Right atrium auricular region (tissue), 2 donors: ENCODE measurements around the gene ATCAY. TPM values are rescaled to one million over a fixed set of nuclear protein-coding genes. Genes with fewer than 3 reads are reported as not detected.
A peak's percentile ranks its signal among the peaks of the same experiment; 100 is the strongest.
"Not testable (repeated sequence)": the region's sequence is repeated elsewhere in the genome, so short reads cannot be mapped to it uniquely, and the experiment has no call there.

Source experiments
- DNase-seq: peaks from one replicate; pipeline ENCODE4 v3.0.0-alpha.2; 2019; ENCODE audit warnings: low spot score
- H3K27ac ChIP-seq, 2 donors: fragments of 200-600 bp; sonication (generic); 1 replicate in 1 of 2; 2 replicates in 1 of 2; pipeline ENCODE4 v1.5.1; 2016 to 2019
- H3K27me3 ChIP-seq, 2 donors: fragments of 200-600 bp; sonication (generic); one replicate each; pipeline versions ENCODE4 v1.5.1 to v1.6.0; 2017 to 2019
- H3K36me3 ChIP-seq: fragments of 200-600 bp; sonication (generic); one replicate; pipeline ENCODE4 v1.5.1; 2016
- H3K4me1 ChIP-seq, 2 donors: fragments of 200-600 bp; sonication (generic); one replicate each; pipeline versions ENCODE4 v1.5.1 to v1.6.0; 2017 to 2019
- H3K4me3 ChIP-seq, 2 donors: fragments of 200-600 bp; sonication (generic); 1 replicate in 1 of 2; 2 replicates in 1 of 2; pipeline ENCODE4 v1.5.1; 2017 to 2019; ENCODE audit warnings: mild to moderate bottlenecking in 1 of 2, moderate library complexity in 1 of 2
- H3K9me3 ChIP-seq, 2 donors: fragments of 200-600 bp; sonication (generic); one replicate each; pipeline ENCODE4 v1.5.1; 2019
- total RNA-seq, 2 donors: library from RNA; depleted of rRNA; stranded (reverse); fragments of >200 nt; gene quantifications; one replicate each; pipeline ENCODE4 v1.1.0, GENCODE V29; 2016
- TF ChIP-seq, protein P1 (sequence below), 2 donors: fragments of 200-600 bp; sonication (generic); IDR thresholded peaks; one replicate each; pipeline ENCODE4 v1.5.1; 2019; ENCODE audit warnings: antibody characterized with exemption in 2 of 2

Gene ATCAY
- total RNA-seq, 2 donors from 2014 or later = not detected

DNA sequence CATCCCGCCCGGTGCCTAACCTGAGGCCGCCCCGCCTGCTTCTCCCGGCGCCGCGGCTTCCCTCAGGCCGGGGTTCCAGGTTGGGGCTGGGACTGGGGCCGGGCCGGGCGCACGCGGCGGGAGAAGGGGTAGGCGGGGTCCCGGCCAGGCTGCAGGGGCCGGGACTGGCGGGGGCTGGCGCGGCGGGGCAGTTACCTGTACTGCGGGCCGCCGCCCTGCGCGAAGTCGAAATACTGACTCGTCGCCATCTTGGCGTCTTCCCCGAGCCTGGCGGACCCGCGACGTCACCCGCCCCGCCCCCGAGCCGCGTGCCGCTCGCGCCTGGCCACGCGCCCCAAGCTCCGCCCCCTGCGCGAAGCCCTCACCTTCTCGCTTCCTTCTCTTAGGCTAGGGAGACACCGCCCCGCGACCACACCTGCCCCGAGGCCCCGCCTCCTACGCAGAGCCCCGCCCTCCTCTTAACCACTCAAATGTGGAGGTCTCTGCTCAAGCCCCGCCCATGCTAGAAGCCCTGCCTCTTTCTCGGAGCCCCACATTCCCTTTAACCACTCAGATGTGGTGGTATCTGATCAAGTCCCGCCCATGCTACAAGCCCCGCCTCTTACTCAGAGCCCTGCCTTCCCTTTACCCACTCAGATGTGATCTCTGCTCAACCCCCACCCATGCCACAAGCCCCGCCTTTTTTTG, 11.6 kb upstream of the ATCAY start, which contains the start of gene ZFR2:
ZFR2 (minus strand) TSS at position 269 of the 687 bp plus-strand sequence; CDS start at position 248, 21 bp downstream.
- H3K27ac ChIP-seq = no peak within 1 kb of the TSS
- peak within 1 kb of the TSS in 1 of 2 donors; percentile 19 for H3K4me3 ChIP-seq
- DNase-seq = no peak
- H3K4me1 ChIP-seq = peaks cover 0 to 7% of the 10 kb centered on the region in 2 donors
- peaks cover 0 to 6% of the 10 kb centered on the region in 2 donors for H3K9me3 ChIP-seq
- TF ChIP-seq, protein P1, sequence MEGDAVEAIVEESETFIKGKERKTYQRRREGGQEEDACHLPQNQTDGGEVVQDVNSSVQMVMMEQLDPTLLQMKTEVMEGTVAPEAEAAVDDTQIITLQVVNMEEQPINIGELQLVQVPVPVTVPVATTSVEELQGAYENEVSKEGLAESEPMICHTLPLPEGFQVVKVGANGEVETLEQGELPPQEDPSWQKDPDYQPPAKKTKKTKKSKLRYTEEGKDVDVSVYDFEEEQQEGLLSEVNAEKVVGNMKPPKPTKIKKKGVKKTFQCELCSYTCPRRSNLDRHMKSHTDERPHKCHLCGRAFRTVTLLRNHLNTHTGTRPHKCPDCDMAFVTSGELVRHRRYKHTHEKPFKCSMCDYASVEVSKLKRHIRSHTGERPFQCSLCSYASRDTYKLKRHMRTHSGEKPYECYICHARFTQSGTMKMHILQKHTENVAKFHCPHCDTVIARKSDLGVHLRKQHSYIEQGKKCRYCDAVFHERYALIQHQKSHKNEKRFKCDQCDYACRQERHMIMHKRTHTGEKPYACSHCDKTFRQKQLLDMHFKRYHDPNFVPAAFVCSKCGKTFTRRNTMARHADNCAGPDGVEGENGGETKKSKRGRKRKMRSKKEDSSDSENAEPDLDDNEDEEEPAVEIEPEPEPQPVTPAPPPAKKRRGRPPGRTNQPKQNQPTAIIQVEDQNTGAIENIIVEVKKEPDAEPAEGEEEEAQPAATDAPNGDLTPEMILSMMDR (IDR thresholded peaks at IDR 0.05) = no peak
- no peaks in the 10 kb centered on the region for H3K36me3 ChIP-seq
- peaks cover 20 to 26% of the 10 kb centered on the region in 2 donors for H3K27me3 ChIP-seq

DNA sequence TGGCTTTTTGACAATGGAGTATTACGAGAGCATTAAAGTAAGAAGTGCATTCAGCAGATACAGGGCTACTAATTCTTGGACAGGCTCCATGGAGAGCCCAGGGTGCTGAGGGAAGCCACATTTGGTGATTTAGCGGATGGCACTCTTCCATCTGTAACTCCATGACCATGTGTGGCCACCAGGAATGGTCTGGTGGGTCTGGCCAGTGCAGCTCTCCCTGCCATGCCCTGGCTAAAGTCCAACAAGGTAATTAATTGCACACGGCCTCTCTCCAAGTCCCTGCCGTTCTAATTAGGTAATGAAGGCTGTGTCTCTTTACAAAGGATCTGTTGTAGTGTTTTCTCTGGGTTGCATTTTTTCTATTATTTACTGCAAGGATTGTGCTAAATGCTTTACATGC, 7.3 kb upstream of the ATCAY start:
- H3K27me3 ChIP-seq = peaks cover 15 to 16% of the 10 kb centered on the region in 2 donors

DNA sequence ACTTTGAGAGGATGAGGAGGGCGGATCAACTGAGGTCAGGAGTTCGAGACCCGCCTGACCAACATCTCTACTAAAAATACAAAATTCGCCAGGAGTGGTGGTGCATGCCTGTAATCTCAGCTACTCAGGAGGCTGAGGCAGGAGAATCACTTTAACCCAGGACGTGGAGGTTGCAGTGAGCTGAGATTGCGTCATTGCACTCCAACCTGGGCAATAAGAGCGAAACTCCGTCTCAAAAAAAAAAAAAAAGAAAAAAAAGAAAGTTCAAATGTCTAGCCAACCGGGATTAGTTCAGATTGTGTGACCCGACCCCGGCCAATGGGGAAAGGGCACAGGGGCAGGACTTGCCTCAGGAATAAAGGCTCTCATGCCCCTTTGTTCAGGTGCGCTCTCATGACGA, 5.8 kb upstream of the ATCAY start:
- not testable (repeated sequence) for DNase-seq, H3K27me3 ChIP-seq, H3K9me3 ChIP-seq

More for the DNA sequence above, 7.3 kb upstream of the ATCAY start:
- Histone ChIP-seq H3K36me3 (no peaks in the 10 kb centered on the region), H3K9me3 (peaks cover 0 to 6% of the 10 kb centered on the region in 2 donors), H3K4me3 (no peak overlapping the region), H3K27ac (no peak overlapping the region), H3K4me1 (peaks cover 0 to 7% of the 10 kb centered on the region in 2 donors)
- TF ChIP-seq, protein P1 (IDR thresholded peaks at IDR 0.05) = no peak
- DNase-seq = no peak

DNA sequence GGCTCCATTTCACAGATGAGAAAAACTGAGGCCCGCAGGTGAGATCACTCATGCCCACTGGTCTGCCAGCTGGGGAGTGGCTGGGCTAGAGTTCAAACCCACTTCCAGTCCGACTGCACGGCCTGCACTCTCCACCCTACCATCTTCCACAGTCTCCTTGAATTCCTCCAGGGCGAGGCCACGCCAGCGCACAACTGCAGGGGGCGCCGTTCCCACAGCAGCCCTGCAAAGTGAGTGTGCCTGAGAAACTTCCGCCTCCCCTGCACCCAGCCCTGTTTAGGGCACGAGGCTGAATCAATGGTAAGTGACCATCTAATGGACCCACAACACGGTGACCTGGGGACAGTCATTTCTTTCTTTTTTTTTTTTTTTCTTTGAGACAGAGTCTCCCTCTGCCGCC, 829 bp upstream of the ATCAY start:
- no peak overlapping the region for H3K27ac ChIP-seq
- TF ChIP-seq, protein P1 (IDR thresholded peaks at IDR 0.05) = no peak
- H3K4me1 ChIP-seq = peaks cover 0 to 9% of the 10 kb centered on the region in 2 donors
- no peaks in the 10 kb centered on the region for H3K9me3 ChIP-seq
- DNase-seq = no peak
- no peak overlapping the region for H3K4me3 ChIP-seq
- no peaks in the 10 kb centered on the region for H3K36me3 ChIP-seq
- peaks cover 10 to 26% of the 10 kb centered on the region in 2 donors for H3K27me3 ChIP-seq

More for the DNA sequence above, 5.8 kb upstream of the ATCAY start:
- not testable (repeated sequence) for H3K4me1 ChIP-seq, H3K4me3 ChIP-seq, H3K36me3 ChIP-seq, H3K27ac ChIP-seq

DNA sequence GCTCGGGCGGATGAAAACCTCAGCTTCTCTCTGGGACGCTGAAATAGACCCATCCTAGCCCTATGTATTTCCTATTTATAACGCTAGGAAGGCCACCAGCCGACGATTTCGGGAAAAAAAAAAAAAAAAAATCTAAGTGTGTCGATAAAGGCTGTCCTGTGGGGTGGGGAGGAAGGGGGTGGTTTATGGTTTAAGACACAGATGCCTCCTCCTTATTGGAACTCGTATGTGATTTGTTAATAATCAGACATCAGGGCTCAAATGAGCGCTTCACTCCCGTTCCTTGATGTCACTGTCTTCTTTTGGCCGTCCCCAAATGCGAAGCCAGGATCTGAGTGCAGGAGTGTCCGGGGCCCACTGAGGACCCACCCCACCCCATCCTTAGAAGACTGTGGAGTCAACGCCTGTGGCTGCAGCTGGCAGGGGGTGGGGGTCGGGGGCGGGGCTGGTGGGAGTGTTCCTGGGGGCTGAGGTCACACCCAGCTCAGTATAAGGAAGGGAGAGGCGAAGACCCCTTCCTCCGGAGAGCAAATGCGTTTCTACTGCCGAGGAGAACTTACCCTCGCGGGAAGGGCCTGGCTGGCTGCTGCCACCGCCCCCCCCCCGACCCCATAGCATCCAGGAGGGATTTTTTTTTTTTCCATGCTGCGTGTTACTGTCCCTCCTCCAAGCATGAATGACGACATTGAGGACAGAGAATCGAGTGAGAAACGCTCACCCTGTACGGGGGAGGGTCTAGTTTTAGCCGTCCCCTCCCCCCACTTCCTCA, 971 bp downstream of the ATCAY start:
- DNase-seq = no peak
- Histone ChIP-seq H3K27ac (no peak overlapping the region), H3K4me3 (no peak overlapping the region), H3K4me1 (peaks cover 0 to 9% of the 10 kb centered on the region in 2 donors), H3K9me3 (no peaks in the 10 kb centered on the region), H3K36me3 (no peaks in the 10 kb centered on the region), H3K27me3 (peaks cover 10 to 26% of the 10 kb centered on the region in 2 donors)
- TF ChIP-seq, protein P1 (IDR thresholded peaks at IDR 0.05) = no peak

DNA sequence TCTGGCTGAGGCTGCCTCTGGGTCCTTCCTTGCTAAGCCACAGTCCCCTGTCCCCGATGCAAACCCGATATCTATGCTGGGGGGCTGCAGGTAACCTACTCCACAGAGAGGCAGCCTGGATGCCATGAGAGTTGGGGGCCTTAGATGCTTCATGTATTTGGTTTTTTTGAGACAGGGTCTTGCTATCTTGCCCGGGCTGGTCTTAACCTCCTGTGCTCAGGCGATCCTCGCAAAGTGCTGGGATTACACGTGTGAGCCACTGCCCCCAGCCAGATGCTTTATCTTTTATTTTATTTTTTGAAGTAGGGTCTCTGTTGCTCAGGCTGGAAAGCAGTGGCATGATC, 1.5 kb downstream of the ATCAY start:
- H3K27ac ChIP-seq = no peak overlapping the region
- no peaks in the 10 kb centered on the region for H3K9me3 ChIP-seq
- peaks cover 0 to 9% of the 10 kb centered on the region in 2 donors for H3K4me1 ChIP-seq
- peaks cover 10 to 26% of the 10 kb centered on the region in 2 donors for H3K27me3 ChIP-seq
- TF ChIP-seq, protein P1 (IDR thresholded peaks at IDR 0.05) = no peak
- no peak overlapping the region for H3K4me3 ChIP-seq
- no peaks in the 10 kb centered on the region for H3K36me3 ChIP-seq
- no peak for DNase-seq
